Measurements from ENCODE around the gene MATK. TPM values are rescaled to one million over a fixed set of nuclear protein-coding genes. Genes with fewer than 3 reads are reported as not detected.

Gene MATK
- total RNA-seq, 1 experiment from 2014 or later, result 28.3 TPM

- Mint-ChIP-seq H3K4me3 (no peak overlapping the region), H3K27ac (no peak overlapping the region), H3K27me3 (ENCODE audit: low read depth) (peaks cover 32% of the 10 kb centered on the region), H3K4me1 (0 out of 2 replicates have a peak, but pooled peaks cover 4% of the 10 kb centered on the region), H3K9me3 (peaks cover 10% of the 10 kb centered on the region), H3K36me3 (peaks cover 4% of the 10 kb centered on the region)
- CTCF ChIA-PET, result interaction anchor here (0.8 kb wide), 1 partner anchor 24 kb away, joined by 4 read pairs; no protein-coding TSS in a partner anchor
- DNase-seq (ENCODE audit: low spot score) (no peak), ATAC-seq (no peak)
- TF ChIP-seq, protein P1, sequence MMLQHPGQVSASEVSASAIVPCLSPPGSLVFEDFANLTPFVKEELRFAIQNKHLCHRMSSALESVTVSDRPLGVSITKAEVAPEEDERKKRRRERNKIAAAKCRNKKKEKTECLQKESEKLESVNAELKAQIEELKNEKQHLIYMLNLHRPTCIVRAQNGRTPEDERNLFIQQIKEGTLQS (CRISPR knock-in tag; conservative IDR thresholded peaks at IDR 0.05), result no peak
- TF ChIP-seq, protein P2, sequence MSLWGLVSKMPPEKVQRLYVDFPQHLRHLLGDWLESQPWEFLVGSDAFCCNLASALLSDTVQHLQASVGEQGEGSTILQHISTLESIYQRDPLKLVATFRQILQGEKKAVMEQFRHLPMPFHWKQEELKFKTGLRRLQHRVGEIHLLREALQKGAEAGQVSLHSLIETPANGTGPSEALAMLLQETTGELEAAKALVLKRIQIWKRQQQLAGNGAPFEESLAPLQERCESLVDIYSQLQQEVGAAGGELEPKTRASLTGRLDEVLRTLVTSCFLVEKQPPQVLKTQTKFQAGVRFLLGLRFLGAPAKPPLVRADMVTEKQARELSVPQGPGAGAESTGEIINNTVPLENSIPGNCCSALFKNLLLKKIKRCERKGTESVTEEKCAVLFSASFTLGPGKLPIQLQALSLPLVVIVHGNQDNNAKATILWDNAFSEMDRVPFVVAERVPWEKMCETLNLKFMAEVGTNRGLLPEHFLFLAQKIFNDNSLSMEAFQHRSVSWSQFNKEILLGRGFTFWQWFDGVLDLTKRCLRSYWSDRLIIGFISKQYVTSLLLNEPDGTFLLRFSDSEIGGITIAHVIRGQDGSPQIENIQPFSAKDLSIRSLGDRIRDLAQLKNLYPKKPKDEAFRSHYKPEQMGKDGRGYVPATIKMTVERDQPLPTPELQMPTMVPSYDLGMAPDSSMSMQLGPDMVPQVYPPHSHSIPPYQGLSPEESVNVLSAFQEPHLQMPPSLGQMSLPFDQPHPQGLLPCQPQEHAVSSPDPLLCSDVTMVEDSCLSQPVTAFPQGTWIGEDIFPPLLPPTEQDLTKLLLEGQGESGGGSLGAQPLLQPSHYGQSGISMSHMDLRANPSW (CRISPR knock-in tag; conservative IDR thresholded peaks at IDR 0.05; ENCODE audit: low read depth), result no peak
- TF ChIP-seq ELF4 (CRISPR knock-in tag; IDR thresholded peaks at IDR 0.05; ENCODE audit: low read depth) (no peak), KAT7 (CRISPR knock-in tag; IDR thresholded peaks at IDR 0.05; ENCODE audit: borderline replicate concordance) (no peak), ZNF232 (CRISPR knock-in tag; IDR thresholded peaks at IDR 0.05) (no peak), ZNF425 (CRISPR knock-in tag; conservative IDR thresholded peaks at IDR 0.05) (no peak), CDX4 (CRISPR knock-in tag; IDR thresholded peaks at IDR 0.05; ENCODE audit: borderline replicate concordance) (no peak), ZNF423 (CRISPR knock-in tag; IDR thresholded peaks at IDR 0.05) (no peak), JAZF1 (CRISPR knock-in tag; IDR thresholded peaks at IDR 0.05) (no peak), PRDM15 (CRISPR knock-in tag; IDR thresholded peaks at IDR 0.05) (no peak), ZNF416 (CRISPR knock-in tag; IDR thresholded peaks at IDR 0.05) (no peak), OVOL2 (CRISPR knock-in tag; IDR thresholded peaks at IDR 0.05; ENCODE audit: borderline replicate concordance) (no peak), CBFB (CRISPR knock-in tag; IDR thresholded peaks at IDR 0.05; ENCODE audit: low read depth) (no peak)
- TF ChIP-seq, protein P3, sequence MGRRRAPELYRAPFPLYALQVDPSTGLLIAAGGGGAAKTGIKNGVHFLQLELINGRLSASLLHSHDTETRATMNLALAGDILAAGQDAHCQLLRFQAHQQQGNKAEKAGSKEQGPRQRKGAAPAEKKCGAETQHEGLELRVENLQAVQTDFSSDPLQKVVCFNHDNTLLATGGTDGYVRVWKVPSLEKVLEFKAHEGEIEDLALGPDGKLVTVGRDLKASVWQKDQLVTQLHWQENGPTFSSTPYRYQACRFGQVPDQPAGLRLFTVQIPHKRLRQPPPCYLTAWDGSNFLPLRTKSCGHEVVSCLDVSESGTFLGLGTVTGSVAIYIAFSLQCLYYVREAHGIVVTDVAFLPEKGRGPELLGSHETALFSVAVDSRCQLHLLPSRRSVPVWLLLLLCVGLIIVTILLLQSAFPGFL (CRISPR knock-in tag; IDR thresholded peaks at IDR 0.05; ENCODE audit: borderline replicate concordance), result no peak
- TF ChIP-seq, protein P4, sequence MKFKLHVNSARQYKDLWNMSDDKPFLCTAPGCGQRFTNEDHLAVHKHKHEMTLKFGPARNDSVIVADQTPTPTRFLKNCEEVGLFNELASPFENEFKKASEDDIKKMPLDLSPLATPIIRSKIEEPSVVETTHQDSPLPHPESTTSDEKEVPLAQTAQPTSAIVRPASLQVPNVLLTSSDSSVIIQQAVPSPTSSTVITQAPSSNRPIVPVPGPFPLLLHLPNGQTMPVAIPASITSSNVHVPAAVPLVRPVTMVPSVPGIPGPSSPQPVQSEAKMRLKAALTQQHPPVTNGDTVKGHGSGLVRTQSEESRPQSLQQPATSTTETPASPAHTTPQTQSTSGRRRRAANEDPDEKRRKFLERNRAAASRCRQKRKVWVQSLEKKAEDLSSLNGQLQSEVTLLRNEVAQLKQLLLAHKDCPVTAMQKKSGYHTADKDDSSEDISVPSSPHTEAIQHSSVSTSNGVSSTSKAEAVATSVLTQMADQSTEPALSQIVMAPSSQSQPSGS (CRISPR knock-in tag; IDR thresholded peaks at IDR 0.05; ENCODE audit: borderline replicate concordance, low read depth), result no peak
- TF ChIP-seq, protein P5, sequence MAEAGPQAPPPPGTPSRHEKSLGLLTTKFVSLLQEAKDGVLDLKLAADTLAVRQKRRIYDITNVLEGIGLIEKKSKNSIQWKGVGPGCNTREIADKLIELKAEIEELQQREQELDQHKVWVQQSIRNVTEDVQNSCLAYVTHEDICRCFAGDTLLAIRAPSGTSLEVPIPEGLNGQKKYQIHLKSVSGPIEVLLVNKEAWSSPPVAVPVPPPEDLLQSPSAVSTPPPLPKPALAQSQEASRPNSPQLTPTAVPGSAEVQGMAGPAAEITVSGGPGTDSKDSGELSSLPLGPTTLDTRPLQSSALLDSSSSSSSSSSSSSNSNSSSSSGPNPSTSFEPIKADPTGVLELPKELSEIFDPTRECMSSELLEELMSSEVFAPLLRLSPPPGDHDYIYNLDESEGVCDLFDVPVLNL (CRISPR knock-in tag; IDR thresholded peaks at IDR 0.05; ENCODE audit: borderline replicate concordance, low read depth), result no peak
- TF ChIP-seq, protein P6, sequence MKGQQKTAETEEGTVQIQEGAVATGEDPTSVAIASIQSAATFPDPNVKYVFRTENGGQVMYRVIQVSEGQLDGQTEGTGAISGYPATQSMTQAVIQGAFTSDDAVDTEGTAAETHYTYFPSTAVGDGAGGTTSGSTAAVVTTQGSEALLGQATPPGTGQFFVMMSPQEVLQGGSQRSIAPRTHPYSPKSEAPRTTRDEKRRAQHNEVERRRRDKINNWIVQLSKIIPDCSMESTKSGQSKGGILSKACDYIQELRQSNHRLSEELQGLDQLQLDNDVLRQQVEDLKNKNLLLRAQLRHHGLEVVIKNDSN (CRISPR knock-in tag; IDR thresholded peaks at IDR 0.05), result no peak
- POLR2A ChIA-PET, result no interaction called here
Observed at GRCh38 chr19:3798137-3798536, 12.0 kb upstream of the MATK start.
